H1 (cell line): Measurements from ENCODE around the gene PTHLH.

Source experiments
- ASH2L ChIP-seq: fragments of 200-600, 300-600 bp; sonication (generic); IDR thresholded peaks from one replicate; pipeline ENCODE4 v1.7.1; 2017; ENCODE audit warnings: low read length
- CHD1 ChIP-seq: IDR thresholded peaks from 2 replicates; pipeline ENCODE4 v1.6.1; 2012; ENCODE audit warnings: low read depth, low read length, improper control_type of control experiment
- EGR1 ChIP-seq: IDR thresholded peaks from 2 replicates; pipeline ENCODE4 v1.6.1; 2011; ENCODE audit warnings: low read depth, low read length, borderline replicate concordance
- GABPA ChIP-seq: IDR thresholded peaks from 2 replicates; pipeline ENCODE4 v1.6.1; 2011; ENCODE audit warnings: mild to moderate bottlenecking, low read length, moderate library complexity, borderline replicate concordance; ENCODE audit not compliant: insufficient read depth
- POLR2A ChIP-seq, 2 experiments: IDR thresholded peaks; 1 replicate in 1 of 2; 2 replicates in 1 of 2; pipeline ENCODE4 v1.6.1; 2011; ENCODE audit warnings: low read depth in 2 of 2, low read length in 2 of 2, mild to moderate bottlenecking in 2 of 2; ENCODE audit errors: control extremely low read depth in 1 of 2
- RAD21 ChIP-seq, 2 experiments: IDR thresholded peaks in 1 of 2; conservative IDR thresholded peaks in 1 of 2; 2 replicates each; pipeline ENCODE4 v1.6.1; 2011; ENCODE audit warnings: low read depth in 2 of 2, low read length in 2 of 2, improper control_type of control experiment in 1 of 2, inconsistent platforms in 1 of 2, mild to moderate bottlenecking in 1 of 2, moderate library complexity in 1 of 2
- SIN3A ChIP-seq, 2 experiments: IDR thresholded peaks in 1 of 2; conservative IDR thresholded peaks in 1 of 2; 2 replicates each; pipeline ENCODE4 v1.6.1; 2011 to 2012; ENCODE audit warnings: low read length in 2 of 2, improper control_type of control experiment in 1 of 2, low read depth in 1 of 2, mild to moderate bottlenecking in 1 of 2
- TBP ChIP-seq: IDR thresholded peaks from 2 replicates; pipeline ENCODE4 v1.6.1; 2011; ENCODE audit warnings: low read depth, low read length, improper control_type of control experiment
- YY1 ChIP-seq: IDR thresholded peaks from 2 replicates; pipeline ENCODE4 v1.6.1; 2011; ENCODE audit warnings: low read depth, mild to moderate bottlenecking, low read length
- ZNF274 ChIP-seq: IDR thresholded peaks from 2 replicates; pipeline ENCODE4 v1.7.0; 2012; ENCODE audit warnings: low read length, borderline replicate concordance; ENCODE audit errors: extremely low read depth
- TF ChIP-seq, protein P1 (sequence below): IDR thresholded peaks from 2 replicates; pipeline ENCODE4 v1.6.1; 2012; ENCODE audit warnings: inconsistent platforms
- TF ChIP-seq, protein P2 (sequence below), 3 experiments: IDR thresholded peaks; 1 replicate in 2 of 3; 2 replicates in 1 of 3; pipeline versions ENCODE4 v1.5.1 to v1.6.1; 2011; ENCODE audit warnings: low read length in 3 of 3, mild to moderate bottlenecking in 3 of 3, inconsistent platforms in 2 of 3, low read depth in 1 of 3, moderate library complexity in 1 of 3; ENCODE audit not compliant: insufficient read depth in 1 of 3; ENCODE audit errors: control extremely low read depth in 1 of 3
- TF ChIP-seq, protein P3 (sequence below): IDR thresholded peaks from 2 replicates; pipeline ENCODE4 v1.6.1; 2012; ENCODE audit warnings: low read length, inconsistent platforms

DNA sequence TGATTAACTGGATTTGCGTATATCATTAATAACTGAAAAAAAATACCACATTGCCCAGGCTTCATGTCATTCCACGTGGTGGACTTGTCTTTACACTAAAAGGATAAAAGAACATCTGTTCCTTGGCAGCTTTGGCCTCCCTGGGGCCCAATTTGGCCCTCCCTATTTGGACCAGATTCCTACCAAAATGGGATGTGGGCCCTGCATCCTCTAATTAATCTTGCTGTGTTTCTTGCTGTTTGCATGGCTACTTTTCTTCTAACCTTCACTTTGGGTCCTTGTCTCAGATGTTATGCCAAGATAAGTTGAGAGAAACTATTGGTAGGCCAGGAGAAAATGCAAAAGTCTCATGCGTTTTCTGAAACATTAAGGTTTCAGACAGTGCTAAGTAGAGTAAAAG, 57.5 kb downstream of the PTHLH start:
- TF ChIP-seq ZNF274 = no peak
- TF ChIP-seq, protein P1, sequence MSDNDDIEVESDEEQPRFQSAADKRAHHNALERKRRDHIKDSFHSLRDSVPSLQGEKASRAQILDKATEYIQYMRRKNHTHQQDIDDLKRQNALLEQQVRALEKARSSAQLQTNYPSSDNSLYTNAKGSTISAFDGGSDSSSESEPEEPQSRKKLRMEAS = no peak
- TF ChIP-seq, protein P2, sequence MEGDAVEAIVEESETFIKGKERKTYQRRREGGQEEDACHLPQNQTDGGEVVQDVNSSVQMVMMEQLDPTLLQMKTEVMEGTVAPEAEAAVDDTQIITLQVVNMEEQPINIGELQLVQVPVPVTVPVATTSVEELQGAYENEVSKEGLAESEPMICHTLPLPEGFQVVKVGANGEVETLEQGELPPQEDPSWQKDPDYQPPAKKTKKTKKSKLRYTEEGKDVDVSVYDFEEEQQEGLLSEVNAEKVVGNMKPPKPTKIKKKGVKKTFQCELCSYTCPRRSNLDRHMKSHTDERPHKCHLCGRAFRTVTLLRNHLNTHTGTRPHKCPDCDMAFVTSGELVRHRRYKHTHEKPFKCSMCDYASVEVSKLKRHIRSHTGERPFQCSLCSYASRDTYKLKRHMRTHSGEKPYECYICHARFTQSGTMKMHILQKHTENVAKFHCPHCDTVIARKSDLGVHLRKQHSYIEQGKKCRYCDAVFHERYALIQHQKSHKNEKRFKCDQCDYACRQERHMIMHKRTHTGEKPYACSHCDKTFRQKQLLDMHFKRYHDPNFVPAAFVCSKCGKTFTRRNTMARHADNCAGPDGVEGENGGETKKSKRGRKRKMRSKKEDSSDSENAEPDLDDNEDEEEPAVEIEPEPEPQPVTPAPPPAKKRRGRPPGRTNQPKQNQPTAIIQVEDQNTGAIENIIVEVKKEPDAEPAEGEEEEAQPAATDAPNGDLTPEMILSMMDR (IDR thresholded peaks at IDR 0.05; ENCODE audit: control extremely low read depth in 1 of 3, insufficient read depth in 1 of 3, low read depth in 1 of 3, low read length in 3 of 3) = no peak
- TF ChIP-seq, protein P3, sequence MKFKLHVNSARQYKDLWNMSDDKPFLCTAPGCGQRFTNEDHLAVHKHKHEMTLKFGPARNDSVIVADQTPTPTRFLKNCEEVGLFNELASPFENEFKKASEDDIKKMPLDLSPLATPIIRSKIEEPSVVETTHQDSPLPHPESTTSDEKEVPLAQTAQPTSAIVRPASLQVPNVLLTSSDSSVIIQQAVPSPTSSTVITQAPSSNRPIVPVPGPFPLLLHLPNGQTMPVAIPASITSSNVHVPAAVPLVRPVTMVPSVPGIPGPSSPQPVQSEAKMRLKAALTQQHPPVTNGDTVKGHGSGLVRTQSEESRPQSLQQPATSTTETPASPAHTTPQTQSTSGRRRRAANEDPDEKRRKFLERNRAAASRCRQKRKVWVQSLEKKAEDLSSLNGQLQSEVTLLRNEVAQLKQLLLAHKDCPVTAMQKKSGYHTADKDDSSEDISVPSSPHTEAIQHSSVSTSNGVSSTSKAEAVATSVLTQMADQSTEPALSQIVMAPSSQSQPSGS = no peak
- TF ChIP-seq ASH2L = no peak
- no peak for TF ChIP-seq CHD1
- no peak for TF ChIP-seq SIN3A (conservative IDR thresholded peaks at IDR 0.05 in 1 of 2, IDR thresholded peaks at IDR 0.05 in 1 of 2; ENCODE audit: low read depth in 1 of 2, low read length in 2 of 2)
- TF ChIP-seq RAD21 (IDR thresholded peaks at IDR 0.05 in 1 of 2, conservative IDR thresholded peaks at IDR 0.05 in 1 of 2; ENCODE audit: low read depth in 2 of 2, low read length in 2 of 2) = no peak
- TF ChIP-seq EGR1 = no peak
- TF ChIP-seq GABPA = no peak
- TF ChIP-seq POLR2A (IDR thresholded peaks at IDR 0.05; ENCODE audit: control extremely low read depth in 1 of 2, low read depth in 2 of 2, low read length in 2 of 2) = no peak
- TF ChIP-seq TBP = no peak
- no peak for TF ChIP-seq YY1
